Upper lobe of right lung (tissue), 1 donor: ENCODE results near the gene ZNF717. TPM values are rescaled to one million over a fixed set of nuclear protein-coding genes. Genes with fewer than 3 reads are reported as not detected.
"Not testable (repeated sequence)": the region's sequence is repeated elsewhere in the genome, so short reads cannot be mapped to it uniquely, and the experiment has no call there.

Experiments used
- ATAC-seq: fragments of 200-7000 bp; cut with Tn5 transposase; one replicate; pipeline ENCODE4 v1.9.1; 2020; ENCODE audit warnings: mild to moderate bottlenecking, moderate library complexity
- DNase-seq: peaks from one replicate; pipeline ENCODE4 v3.0.0-alpha.2; 2020
- H3K27ac ChIP-seq: fragments of 200-600 bp; one replicate; pipeline ENCODE4 v1.8.0; 2022
- H3K27me3 ChIP-seq: fragments of 200-600 bp; one replicate; pipeline ENCODE4 v1.8.0; 2022; ENCODE audit warnings: mild to moderate bottlenecking
- H3K36me3 ChIP-seq: fragments of 200-600 bp; one replicate; pipeline ENCODE4 v1.8.0; 2022
- H3K4me1 ChIP-seq: fragments of 200-600 bp; one replicate; pipeline ENCODE4 v1.8.0; 2022
- H3K4me3 ChIP-seq: fragments of 200-600 bp; one replicate; pipeline ENCODE4 v1.8.0; 2022; ENCODE audit warnings: mild to moderate bottlenecking
- H3K9me3 ChIP-seq: fragments of 200-600 bp; one replicate; pipeline ENCODE4 v1.8.0; 2022
- intact Hi-C: fragments of 100-400 bp; cut with DNase I; formaldehyde crosslinking; loops from one replicate; pipeline ENCODE4 v1.11.0; 2022
- long read RNA-seq: library from polyadenylated mRNA; unstranded; transcript quantifications from one replicate; pipeline ENCODE4 v2.0.0, GENCODE V29; 2021
- total RNA-seq: library from RNA; stranded (reverse); fragmentation: NEBNext Ultra II Directional; extraction: Animal tissue kit (Norgen Biotek cat#: 25700); gene quantifications from one replicate; pipeline ENCODE4 v1.2.1, GENCODE V29; 2021
- TF ChIP-seq, protein P1 (sequence below): fragments of 200-600 bp; IDR thresholded peaks from one replicate; pipeline ENCODE4 v1.8.0; 2022; ENCODE audit warnings: antibody characterized with exemption
- donor health status: DM: no; HTN: yes; CAD: no; lungs with severe emphysema.

The ZNF717 gene
- total RNA-seq = 11.0 TPM
- long read RNA-seq, partial matches to known transcripts = 2 of 10 reads
- long read RNA-seq, other reads (novel, unspliced or antisense) = 6 of 10 reads

DNA sequence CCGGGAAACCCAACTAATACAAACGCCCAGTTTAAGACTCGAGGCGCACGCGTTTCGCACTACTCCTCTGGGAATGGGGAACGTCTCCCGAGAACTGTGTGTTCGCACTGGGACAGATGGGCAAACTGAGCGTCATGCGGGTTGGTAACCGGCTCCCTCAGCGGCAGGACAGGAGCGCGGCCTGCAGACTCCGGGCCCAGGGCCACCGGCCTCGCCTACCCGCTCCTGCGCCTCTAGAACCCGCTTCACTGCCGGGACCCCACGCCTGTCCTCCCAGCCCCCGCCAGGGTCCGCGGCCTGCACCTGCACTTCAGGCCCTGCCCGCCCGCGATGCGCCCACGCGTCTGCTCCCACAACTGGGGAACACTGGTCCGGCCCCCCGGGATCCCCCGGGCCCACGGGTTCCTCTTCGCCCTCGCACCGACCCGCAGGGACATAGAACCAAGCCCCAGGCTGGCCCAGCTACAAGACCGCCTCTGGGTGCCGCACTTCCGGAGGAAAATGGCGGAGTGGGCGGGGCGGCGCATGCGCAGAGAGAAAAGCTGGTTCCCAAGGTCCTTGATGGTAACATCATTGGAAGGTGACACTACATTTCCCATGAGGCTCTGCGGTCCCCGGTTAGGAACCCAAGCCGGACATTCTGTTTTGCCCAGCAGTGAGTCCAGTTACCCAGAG lies at the start of gene ZNF717:
ZNF717 (minus strand) TSS at position 469 of the 675 bp plus-strand sequence. CDS start 2,187 bp downstream, outside the sequence.
- H3K27me3 ChIP-seq, intact Hi-C loops, H3K36me3 ChIP-seq, H3K4me1 ChIP-seq, H3K9me3 ChIP-seq: not testable (repeated sequence)
- ATAC-seq (peak; percentile 29), DNase-seq (peak; percentile 98)
- Histone ChIP-seq H3K4me3 (peak within 1 kb of the TSS; percentile 77), H3K27ac (peak within 1 kb of the TSS; percentile 92)
- TF ChIP-seq, protein P1, sequence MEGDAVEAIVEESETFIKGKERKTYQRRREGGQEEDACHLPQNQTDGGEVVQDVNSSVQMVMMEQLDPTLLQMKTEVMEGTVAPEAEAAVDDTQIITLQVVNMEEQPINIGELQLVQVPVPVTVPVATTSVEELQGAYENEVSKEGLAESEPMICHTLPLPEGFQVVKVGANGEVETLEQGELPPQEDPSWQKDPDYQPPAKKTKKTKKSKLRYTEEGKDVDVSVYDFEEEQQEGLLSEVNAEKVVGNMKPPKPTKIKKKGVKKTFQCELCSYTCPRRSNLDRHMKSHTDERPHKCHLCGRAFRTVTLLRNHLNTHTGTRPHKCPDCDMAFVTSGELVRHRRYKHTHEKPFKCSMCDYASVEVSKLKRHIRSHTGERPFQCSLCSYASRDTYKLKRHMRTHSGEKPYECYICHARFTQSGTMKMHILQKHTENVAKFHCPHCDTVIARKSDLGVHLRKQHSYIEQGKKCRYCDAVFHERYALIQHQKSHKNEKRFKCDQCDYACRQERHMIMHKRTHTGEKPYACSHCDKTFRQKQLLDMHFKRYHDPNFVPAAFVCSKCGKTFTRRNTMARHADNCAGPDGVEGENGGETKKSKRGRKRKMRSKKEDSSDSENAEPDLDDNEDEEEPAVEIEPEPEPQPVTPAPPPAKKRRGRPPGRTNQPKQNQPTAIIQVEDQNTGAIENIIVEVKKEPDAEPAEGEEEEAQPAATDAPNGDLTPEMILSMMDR = peak; percentile 29

DNA sequence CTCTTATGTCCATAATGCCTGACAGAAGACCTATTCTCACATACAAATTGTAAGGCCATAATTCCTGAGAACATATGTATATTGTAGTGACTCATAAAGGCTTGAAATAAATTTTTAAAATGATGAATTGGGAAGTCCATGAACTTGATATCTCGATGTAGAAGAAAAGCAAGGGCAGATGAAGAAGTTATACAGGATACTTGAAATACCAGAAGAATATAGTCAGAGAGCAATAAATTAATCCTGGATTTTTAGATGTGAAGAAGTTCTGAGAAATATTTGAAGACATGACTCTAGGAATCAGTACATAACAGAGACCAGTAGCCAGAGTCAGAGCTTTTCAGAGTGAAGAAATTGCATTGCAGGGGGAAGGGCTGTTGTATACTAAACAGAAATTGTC lies 45.7 kb upstream of the ZNF717 start:
- H3K4me1 ChIP-seq, H3K36me3 ChIP-seq, intact Hi-C loops, H3K27ac ChIP-seq, H3K27me3 ChIP-seq, ATAC-seq, H3K9me3 ChIP-seq, DNase-seq, H3K4me3 ChIP-seq: not testable (repeated sequence)

DNA sequence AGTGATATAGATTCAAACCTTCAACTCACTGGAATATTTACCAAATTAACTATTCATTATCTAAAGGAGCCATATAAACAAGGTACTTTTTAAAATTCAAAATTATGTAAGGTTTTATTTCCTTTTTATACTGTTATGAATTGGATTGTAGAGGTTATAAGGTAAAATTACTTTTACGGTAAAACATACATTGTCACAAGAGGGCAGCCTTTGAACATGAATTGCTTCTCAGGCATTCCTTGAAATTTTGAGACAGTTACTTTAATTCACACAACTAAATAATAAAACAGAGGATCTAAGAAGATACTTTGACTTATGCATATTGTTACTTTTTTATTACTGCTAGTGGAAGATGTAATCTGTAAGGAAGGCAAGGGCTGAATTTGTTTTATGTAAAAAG lies 32.7 kb upstream of the ZNF717 start:
- H3K4me3 ChIP-seq, H3K4me1 ChIP-seq, H3K9me3 ChIP-seq, ATAC-seq, H3K27me3 ChIP-seq, intact Hi-C loops, H3K36me3 ChIP-seq, DNase-seq, H3K27ac ChIP-seq: not testable (repeated sequence)
- TF ChIP-seq, protein P1 = peak; percentile 9

DNA sequence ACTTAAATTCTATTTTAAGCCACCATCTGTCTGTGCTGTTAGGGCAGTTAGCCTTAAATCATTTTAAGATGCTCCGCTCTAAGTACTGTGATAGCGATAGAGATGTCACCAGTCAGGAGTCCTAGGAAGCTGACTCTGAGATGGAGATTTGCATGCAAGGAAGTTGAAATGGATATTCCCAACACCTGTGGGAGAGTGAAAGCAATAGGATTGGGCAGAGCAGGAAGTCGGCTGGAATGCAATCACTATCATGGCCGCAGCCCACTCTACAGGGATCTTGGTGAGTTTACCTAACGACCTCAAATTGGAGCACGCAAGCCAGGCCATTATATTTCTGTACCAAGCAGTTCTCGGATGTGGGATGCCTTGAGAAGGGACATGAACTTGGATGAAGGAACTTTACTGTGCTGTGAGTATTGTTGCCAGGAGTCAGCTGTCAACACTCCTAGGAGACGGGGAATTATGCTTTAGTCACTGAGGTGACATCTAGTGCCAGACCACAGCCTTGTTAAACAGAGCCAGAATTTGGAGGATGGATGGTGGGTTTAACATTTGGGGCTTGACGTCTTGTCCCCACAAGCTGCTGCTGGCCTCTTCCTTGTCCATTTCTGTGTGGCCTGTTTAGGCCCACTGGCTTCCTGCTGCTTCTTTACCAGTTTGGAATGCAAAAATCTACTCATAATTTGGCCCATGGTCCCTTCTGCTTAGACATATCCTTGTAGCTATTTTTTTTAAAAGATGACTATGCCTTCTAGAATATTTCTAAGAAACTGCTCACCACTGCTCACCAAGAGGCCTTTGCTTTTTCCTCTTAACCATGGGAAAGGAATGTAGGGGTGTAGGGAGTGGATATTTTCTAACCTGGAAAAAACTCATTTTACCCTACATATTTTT lies 31.2 kb upstream of the ZNF717 start:
- H3K27ac ChIP-seq, intact Hi-C loops, H3K4me1 ChIP-seq: not testable (repeated sequence)

DNA sequence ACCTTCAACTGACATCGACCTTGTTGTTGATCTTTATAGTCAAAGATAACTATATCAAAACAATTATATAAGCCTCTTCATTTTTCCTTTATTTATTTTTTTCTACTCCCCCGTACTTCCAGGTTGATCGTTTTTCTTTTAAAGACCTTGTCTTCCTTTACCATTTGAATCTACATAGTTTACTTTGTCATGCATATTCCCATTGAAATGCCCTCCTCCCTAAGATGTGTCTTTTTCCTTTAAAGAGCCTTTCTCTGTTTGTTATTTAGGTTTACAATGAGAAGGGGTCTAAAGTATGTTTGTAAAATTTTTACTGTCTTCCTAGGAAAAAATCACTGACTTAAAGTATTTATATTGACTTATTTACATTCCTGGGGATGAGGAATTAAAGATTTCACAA lies 29.4 kb upstream of the ZNF717 start:
- ATAC-seq (no peak), DNase-seq (no peak)
- Histone ChIP-seq H3K36me3 (no peaks in the 10 kb centered on the region), H3K4me1 (no peaks in the 10 kb centered on the region), H3K27ac (no peak overlapping the region), H3K27me3 (no peaks in the 10 kb centered on the region), H3K4me3 (no peak overlapping the region), H3K9me3 (no peaks in the 10 kb centered on the region)
- intact Hi-C loops = no loop called here
- TF ChIP-seq, protein P1 = no peak

More for the DNA sequence above, 31.2 kb upstream of the ZNF717 start:
- H3K4me3 ChIP-seq, DNase-seq, H3K27me3 ChIP-seq, H3K9me3 ChIP-seq, ATAC-seq, H3K36me3 ChIP-seq: not testable (repeated sequence)

DNA sequence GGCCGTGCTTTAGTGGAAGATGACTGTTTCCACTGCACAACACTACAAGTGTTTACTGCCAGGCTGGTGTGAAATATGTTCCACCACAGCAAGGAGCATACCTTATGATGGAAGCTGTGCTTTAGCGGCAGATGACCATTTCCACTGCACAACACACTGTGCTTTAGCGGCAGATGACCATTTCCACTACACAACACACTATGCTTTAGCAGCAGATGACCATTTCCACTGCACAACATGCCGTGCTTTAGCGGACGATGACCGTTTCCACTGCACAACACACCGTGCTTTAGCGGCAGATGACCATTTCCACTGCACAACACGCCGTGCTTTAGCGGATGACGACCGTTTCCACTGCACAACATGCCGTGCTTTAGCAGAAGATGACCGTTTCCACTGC lies 2.8 kb downstream of the ZNF717 start:
- H3K36me3 ChIP-seq = peaks cover 5% of the 10 kb centered on the region
- no peaks in the 10 kb centered on the region for H3K9me3 ChIP-seq
- H3K4me1 ChIP-seq = no peaks in the 10 kb centered on the region
- DNase-seq (no peak), ATAC-seq (no peak)
- TF ChIP-seq, protein P1 = no peak
- no peaks in the 10 kb centered on the region for H3K27me3 ChIP-seq
- no peak overlapping the region for H3K27ac ChIP-seq
- no peak overlapping the region for H3K4me3 ChIP-seq
- intact Hi-C loops = no loop called here
